Lower leg skin (tissue), 3 donors: Measurements from ENCODE around the gene MLLT3.

Experiments
- CTCF ChIP-seq, 3 donors: fragments of 450-650 bp; IDR thresholded peaks; one replicate each; pipeline ENCODE4 v1.5.1; 2016; ENCODE audit warnings: antibody characterized with exemption in 3 of 3, mild to moderate bottlenecking in 3 of 3, moderate library complexity in 2 of 3
- POLR2A ChIP-seq, 2 donors: fragments of 450-650 bp; IDR thresholded peaks; one replicate each; pipeline ENCODE4 v1.6.1; 2016 to 2017; ENCODE audit warnings: antibody characterized with exemption in 2 of 2, mild to moderate bottlenecking in 1 of 2, moderate library complexity in 1 of 2

GRCh38 chr9:20478786-20479185 lies 143.5 kb downstream of the MLLT3 start:
- no peak for TF ChIP-seq CTCF (IDR thresholded peaks at IDR 0.05)
- no peak for TF ChIP-seq POLR2A (IDR thresholded peaks at IDR 0.05)
